ENCODE results near the gene TTC7B. TPM values are rescaled to one million over a fixed set of nuclear protein-coding genes. Genes with fewer than 3 reads are reported as not detected.

The TTC7B gene
- total and polyA plus RNA-seq, 9 of the 15 experiments (the other 6 are each of a cell fraction or from before 2014, with no cell fraction given) = 2.2 to 77.2 (median 36.7) TPM

DNA sequence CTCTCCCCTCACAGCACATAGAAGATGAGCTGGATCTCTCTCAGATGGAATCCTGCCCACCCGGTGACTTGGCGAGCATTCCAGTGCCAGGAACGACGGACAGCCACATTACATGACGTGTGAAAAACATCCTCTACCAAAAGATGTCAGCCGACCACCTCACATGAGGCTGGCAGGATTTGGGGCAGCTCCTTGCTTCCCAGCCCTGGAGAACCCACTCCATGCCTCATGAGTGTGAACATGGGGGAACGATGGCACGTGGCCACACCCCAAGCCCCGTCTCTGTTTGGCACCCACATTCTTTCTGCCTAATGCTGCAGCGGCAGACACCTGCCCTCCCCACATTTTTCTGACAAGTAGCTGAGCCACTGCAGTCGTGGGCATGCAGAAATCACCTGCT lies 216.9 kb downstream of the TTC7B start (continued):
- TF ChIP-seq, protein P1, sequence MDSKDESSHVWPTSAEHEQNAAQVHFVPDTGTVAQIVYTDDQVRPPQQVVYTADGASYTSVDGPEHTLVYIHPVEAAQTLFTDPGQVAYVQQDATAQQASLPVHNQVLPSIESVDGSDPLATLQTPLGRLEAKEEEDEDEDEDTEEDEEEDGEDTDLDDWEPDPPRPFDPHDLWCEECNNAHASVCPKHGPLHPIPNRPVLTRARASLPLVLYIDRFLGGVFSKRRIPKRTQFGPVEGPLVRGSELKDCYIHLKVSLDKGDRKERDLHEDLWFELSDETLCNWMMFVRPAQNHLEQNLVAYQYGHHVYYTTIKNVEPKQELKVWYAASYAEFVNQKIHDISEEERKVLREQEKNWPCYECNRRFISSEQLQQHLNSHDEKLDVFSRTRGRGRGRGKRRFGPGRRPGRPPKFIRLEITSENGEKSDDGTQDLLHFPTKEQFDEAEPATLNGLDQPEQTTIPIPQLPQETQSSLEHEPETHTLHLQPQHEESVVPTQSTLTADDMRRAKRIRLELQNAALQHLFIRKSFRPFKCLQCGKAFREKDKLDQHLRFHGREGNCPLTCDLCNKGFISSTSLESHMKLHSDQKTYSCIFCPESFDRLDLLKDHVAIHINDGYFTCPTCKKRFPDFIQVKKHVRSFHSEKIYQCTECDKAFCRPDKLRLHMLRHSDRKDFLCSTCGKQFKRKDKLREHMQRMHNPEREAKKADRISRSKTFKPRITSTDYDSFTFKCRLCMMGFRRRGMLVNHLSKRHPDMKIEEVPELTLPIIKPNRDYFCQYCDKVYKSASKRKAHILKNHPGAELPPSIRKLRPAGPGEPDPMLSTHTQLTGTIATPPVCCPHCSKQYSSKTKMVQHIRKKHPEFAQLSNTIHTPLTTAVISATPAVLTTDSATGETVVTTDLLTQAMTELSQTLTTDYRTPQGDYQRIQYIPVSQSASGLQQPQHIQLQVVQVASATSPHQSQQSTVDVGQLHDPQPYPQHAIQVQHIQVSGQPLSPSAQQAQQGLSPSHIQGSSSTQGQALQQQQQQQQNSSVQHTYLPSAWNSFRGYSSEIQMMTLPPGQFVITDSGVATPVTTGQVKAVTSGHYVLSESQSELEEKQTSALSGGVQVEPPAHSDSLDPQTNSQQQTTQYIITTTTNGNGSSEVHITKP (IDR thresholded peaks at IDR 0.05; ENCODE audit: partially characterized antibody) = no peak
- TF ChIP-seq ZNF12 (CRISPR knock-in tag; IDR thresholded peaks at IDR 0.05) = no peak

DNA sequence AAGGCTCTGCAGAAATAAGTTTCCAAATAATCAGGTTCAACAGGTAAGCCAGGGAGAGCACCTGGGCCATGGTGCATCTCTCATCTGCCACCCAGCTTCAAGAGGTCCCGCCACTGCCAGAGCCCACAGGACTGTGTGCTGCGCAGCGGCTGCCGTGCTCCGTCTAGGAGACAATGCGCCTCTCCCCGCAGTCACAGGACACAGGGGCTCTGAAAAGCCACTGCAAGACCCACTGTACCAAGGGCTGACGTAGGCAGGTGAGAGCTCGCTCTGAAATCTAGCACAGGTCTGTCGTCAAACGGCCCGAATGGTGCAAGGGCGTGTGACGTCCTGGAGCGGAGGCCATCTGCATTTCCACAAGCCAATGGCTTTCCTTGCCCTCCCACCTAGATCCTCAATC lies 218.3 kb downstream of the TTC7B start:
- Histone ChIP-seq H2AFZ (ENCODE audit: low read depth, low read length) (no peak overlapping the region), H3K4me1 (replicated peaks in 1 of 2; ENCODE audit: control insufficient read depth in 2 of 2, insufficient read depth in 2 of 2, low read length in 2 of 2) (peaks cover 0 to 6% of the 10 kb centered on the region in 2 experiments; a peak in 2 of 5 replicates), H3K9me3 (replicated peaks; ENCODE audit: control insufficient read depth, insufficient read depth, low read depth, low read length) (no peaks in the 10 kb centered on the region), H3K36me3 (ENCODE audit: control insufficient read depth, insufficient read depth, low read length) (no peaks in the 10 kb centered on the region; the same call in 2 of the 3 replicates), H3K27ac (ENCODE audit: extremely low read depth, low read depth, low read length) (no peak overlapping the region), H3K79me2 (ENCODE audit: control insufficient read depth, insufficient read depth, low read length) (no peaks in the 10 kb centered on the region), H3K27me3 (ENCODE audit: control insufficient read depth in 2 of 2, insufficient read depth in 2 of 2, low read length in 2 of 2) (no peaks in the 10 kb centered on the region), H4K20me1 (replicated peaks; ENCODE audit: control insufficient read depth, insufficient read depth, low read length) (no peaks in the 10 kb centered on the region), H3K9me1 (ENCODE audit: control insufficient read depth, insufficient read depth, low read length) (no peaks in the 10 kb centered on the region), H3K9ac (ENCODE audit: insufficient read depth in 1 of 2, low read depth in 2 of 2, low read length in 2 of 2) (no peak overlapping the region), H3K4me3 (no peak overlapping the region), H3K4me2 (ENCODE audit: insufficient read depth, low read length) (no peak overlapping the region)
- intact Hi-C loops (cut with micrococcal nuclease) = no loop called here
- POLR2A ChIA-PET = interaction anchor here (0.6 kb wide), 1 partner anchor 19 kb away, joined by 3 read pairs; no protein-coding TSS in a partner anchor
- WGBS (ENCODE audit: insufficient coverage, low coverage, missing lambda C conversion rate) = 90% methylated on average over 13 of the region's 15 CpGs
- in situ Hi-C loops (cut with MboI) = no loop called here
- CTCF ChIA-PET (ENCODE audit: low intra/inter-chr PET ratio) = no interaction called here
- TF ChIP-seq HOXB6 (CRISPR knock-in tag; IDR thresholded peaks at IDR 0.05; ENCODE audit: borderline replicate concordance) (no peak), ZNF184 (CRISPR knock-in tag; IDR thresholded peaks at IDR 0.05) (no peak)
- ATAC-seq = no peak
- DNase-seq (ENCODE audit: extremely low read depth in 1 of 4, low spot score in 3 of 4) = no peak
- FAIRE-seq = no peak
- BruUV-seq (replicated peaks) = no TSS peak

Data from K562 (cell line).